Endothelial cell of hepatic sinusoid (primary cell): ENCODE measurements around the gene SSBP3.
"Not testable (repeated sequence)": the region's sequence is repeated elsewhere in the genome, so short reads cannot be mapped to it uniquely, and the experiment has no call there.

ENCODE experiments used
- in situ Hi-C: cut with HindIII; loops from 2 replicates; pipeline ENCODE4 v1.10.0; 2017; ENCODE audit warnings: low sequenced_read_pairs

The SSBP3 gene

DNA sequence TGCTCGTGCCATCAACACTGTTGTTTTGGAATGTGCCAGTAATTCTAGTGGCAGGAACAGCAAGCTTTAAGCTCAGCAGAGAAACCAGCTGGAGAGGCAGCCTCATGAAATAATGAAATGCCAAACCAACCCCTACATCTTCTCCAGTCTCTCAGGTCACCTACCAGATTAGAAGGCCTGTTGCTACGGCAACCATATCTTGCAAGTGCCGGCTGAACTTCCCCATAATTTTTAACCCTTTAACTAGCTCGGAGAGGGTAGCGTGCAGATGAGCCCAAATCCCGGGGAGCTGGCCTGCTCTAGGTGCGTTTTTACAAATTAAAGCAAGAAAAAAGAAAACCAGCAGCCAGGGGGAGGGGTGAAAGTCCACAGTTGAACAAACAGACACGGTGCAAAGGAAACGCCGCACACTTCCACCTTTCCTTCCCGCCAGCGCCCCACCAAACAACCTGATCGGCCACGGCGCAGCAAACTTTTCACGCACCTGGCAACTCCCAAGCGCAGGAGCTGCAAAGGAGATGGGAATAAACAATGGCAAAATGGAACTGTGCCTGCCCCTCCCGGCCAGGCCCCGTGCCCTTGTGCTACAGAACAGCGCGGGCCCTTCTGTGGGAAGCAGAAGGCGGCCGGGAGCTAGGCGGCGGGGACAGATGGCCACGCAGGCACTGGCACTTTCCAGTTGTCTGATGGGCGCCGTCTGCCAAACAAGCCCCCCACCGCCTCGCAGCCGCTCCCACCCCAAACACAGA, 50.1 kb downstream of the SSBP3 start:
- in situ Hi-C loops: loop anchor here (5.0 kb wide), 2 partner anchors 34 to 94 kb away; no protein-coding TSS in a partner anchor

DNA sequence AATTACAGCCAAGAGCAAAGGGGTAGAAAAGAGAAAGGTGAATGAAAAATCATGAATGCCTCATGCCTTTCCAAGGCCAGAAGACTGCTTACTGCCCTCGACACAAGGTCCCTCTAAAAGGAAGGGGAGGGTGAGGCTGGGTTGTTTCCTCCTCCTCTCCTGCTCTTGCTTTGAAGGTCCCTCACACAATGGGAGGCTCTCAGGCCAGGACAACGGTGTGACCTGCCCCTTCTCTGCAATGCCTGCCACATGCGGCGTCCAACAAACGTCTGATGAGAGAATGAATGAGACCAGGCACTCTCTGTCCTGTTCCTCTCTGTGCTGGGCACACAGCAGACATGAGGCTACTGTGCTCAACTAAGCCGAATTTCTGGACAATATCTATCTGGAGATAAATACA, 51.3 kb downstream of the SSBP3 start:
- in situ Hi-C loops: loop anchor here (5.0 kb wide), 2 partner anchors 33 to 93 kb away; no protein-coding TSS in a partner anchor

- in situ Hi-C loops: no loop called here
These were observed 52.2 kb downstream of the SSBP3 start for GRCh38 chr1:54353959-54354358.

DNA sequence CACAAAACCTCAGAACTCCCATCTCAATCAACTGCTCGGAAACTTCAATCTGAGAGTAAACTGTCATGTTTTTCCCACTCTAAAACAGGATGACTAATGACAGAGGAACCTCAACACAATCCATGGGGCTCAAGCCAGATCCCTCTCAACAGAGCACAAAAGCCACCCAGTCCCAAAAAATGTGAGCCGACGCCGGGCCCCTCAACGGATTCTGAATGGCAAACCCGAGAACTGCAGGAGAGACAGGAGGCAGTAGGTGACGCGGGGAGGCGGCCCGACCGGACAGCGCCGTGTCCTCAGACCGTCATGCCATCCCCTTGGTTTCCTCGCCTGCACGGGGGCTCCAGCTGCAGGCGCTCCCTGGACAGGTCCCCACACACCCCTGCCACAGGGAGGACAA, 53.4 kb downstream of the SSBP3 start:
- in situ Hi-C loops: no loop called here

DNA sequence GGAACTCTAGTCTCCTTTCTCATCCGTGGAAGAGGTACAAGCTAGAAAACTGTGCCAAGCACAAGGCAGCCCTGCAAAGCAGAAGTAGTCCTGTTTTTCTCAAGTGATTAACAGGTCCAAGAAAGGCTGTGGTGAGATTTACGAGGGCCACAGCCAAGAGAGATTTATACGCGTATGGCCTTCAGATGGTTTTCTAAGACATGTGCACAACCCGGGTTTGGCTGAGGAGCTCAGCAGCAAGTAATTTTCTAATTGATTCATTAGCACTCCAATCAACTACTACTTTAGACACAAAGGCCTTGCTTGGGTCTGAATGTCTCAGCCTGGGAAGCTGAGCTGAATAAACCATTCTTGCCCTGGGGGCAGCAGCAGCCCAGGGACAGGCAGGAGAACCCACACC, 55.8 kb downstream of the SSBP3 start:
- in situ Hi-C loops: no loop called here

- in situ Hi-C loops: no loop called here
These were observed 57.5 kb downstream of the SSBP3 start for GRCh38 chr1:54348700-54349021.

GRCh38 chr1:54347955-54348699, 58.1 kb downstream of the SSBP3 start:
- in situ Hi-C loops: no loop called here

GRCh38 chr1:54347261-54347954, 58.8 kb downstream of the SSBP3 start:
- in situ Hi-C loops: no loop called here

GRCh38 chr1:54345548-54345947, 60.6 kb downstream of the SSBP3 start:
- in situ Hi-C loops: not testable (repeated sequence)

DNA sequence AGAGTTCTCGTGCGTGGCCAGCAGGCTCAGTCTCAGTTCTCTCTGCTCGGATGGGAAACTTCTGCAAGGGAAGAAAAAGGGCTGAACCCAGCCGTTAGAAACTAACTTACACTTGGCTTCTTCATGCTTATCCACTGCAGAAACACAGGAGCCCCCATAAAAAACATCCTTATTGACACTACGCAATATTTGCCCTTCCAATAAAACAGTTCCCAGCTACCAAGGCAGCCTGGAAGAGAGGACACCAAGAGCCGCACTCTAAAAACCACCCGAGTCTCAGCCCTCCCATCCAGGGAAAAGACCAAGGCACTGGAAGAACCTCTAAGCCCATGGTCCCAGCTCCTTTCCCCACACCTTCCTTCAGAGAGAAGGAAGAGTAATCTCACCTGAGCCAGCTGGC, 61.1 kb downstream of the SSBP3 start:
- in situ Hi-C loops: no loop called here

DNA sequence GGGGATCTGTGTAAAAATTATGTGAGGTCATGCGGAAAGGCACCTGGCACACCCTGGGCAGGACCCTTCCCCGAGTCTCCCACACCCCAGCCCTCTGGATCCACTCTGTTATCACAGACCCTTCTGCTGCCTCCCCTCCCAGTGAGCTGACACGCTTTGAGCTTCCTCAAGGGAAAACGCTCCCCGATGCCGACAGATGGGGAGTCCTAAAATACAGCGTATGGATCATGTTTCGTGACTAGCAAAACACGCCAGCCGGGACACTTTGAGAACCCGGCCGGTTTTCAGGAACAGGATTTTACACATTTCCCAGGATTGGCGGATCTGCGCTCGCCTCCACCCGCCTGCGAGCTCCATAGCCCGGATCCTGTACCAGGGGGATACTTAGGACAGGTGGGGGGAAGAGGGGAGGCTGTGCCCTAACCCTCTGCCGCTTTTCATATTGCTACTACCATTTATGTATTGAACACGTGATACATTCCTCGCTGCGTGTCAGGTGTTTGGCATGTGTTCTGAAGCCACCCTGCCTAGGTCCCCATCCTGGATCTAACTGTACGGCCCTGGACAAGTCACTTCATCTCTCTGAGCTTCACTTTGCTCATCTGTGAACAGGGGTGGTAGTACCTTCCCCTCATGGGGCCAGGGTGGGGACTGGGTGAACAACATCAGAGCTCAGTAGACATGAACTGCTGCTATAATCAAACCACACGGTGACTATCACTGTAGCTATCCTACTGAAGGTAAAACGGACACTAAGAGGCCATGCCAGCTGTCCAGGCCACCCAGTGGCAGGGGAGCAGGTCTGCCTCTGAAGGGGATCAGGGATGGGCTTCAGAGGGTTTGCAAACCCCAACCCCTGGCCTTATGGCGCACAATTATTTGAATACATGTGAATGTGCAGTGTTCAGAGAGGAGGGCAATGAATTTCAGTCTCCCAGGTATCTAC, 63.2 kb downstream of the SSBP3 start:
- in situ Hi-C loops: no loop called here

GRCh38 chr1:54342288-54342687, 63.9 kb downstream of the SSBP3 start:
- in situ Hi-C loops: no loop called here

DNA sequence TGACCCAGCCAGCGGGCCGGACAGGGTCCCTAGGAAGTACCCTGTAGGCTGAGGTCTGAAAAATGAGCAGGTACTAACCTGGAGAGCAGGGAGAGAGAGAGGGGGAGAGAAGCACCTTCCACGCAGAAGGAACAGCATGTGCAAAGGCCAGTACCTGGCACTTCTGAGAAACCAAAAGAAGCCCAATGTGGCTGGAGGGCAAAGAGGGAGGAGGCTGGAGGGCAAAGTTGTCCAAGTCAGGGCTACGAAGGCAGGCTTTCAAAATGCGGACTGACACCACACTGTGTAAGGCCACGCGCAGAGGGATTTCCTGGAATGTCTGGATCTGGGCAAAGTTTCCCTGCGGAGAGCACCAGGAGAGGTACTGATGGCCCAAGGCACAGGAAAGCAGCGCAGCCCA, 64.4 kb downstream of the SSBP3 start:
- in situ Hi-C loops: no loop called here

DNA sequence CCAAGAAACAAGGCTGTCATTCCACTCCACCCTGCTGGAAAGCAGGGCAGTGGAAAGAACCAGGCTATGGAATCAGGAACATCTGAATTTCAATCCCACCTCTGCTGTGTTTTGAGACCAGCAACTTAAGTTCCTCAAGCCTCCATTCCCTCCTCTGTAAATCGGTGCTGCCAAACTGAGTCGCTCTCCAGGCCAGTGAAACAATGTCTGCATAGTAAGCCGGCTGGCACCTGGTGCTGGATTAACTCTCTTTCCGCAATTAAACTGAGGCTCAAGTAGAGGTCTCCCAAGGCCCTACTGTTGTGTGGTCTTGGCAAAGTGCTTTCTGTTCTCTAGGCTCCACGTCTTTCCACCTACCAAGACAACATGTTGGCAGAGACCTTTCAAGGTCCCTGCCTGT, 65.3 kb downstream of the SSBP3 start:
- in situ Hi-C loops: no loop called here

DNA sequence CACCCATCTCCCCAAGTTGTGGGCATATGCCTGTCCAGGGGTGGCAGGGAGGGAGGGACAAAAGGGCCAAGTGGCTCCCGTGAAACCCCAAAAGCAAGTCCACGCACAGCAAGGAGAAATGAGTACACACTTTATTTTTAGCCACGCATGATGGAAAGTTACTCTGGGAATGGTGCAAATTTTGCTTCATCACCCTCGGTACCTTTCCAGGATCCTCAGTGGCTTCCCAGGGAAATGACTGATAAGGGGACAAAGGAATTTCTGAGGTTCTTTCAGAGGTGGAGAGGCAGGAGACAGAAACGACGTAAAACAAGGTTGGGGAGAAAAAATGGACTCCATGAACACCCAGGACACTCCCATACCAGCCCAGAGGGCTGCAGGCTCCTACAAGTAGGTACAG, 65.8 kb downstream of the SSBP3 start:
- in situ Hi-C loops: no loop called here

DNA sequence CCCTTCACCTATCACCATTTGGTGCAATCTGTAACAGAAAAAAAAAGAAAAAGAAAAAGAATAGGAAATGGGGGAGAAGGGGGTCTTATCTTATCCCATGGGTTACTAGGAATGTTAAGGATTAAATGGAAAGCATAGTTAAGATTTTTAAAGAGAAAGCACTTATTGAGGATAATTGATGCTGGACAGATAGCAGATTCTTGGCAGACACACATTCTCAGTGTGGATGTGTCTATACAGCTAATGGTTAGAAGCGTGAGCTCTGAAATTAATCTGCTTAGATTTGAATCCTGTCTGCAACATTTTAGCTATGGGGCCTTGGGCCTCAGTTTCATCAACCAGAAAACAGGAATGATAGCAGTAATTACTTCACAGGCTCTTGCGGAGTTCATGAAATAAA, 67.1 kb downstream of the SSBP3 start:
- in situ Hi-C loops: no loop called here

DNA sequence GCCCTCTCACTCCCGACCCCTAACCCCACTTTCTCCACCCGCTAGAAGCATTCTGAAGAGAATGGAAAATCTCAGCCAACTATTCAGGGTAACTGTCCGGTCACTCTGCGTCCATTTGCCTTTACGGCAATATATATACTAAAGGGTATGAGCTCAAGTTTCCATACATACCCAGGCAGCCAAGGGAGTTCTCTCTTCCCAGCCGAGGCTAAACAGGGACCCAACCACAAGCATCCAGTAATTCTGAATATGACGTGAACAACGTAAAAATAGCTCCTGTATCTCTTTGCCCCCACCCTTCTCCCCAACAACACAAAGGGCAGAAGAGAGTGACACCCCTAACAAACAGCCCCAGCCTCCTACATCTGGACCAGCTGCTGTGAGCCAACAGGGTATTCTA, 67.7 kb downstream of the SSBP3 start:
- in situ Hi-C loops: no loop called here

DNA sequence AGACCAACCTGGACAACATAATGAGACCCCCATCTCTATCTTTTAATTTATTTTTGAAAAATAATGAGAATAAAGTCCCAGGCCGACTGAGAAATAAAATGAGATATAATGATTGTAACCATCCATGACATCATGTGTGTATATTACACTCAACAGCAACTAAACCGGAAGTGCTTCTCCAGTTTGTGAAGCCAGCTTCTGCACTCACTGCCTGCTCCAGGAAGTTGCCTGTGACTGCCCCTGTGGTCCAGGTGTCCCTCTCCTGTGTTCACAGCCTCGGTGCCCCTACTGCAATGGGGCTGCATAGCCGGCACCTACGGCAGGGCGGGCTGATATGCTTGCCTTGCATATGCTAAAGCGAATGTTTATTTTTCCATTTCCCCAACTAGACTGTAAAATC, 68.3 kb downstream of the SSBP3 start:
- in situ Hi-C loops: no loop called here

GRCh38 chr1:54337034-54337433, 69.2 kb downstream of the SSBP3 start:
- in situ Hi-C loops: no loop called here

- in situ Hi-C loops: no loop called here
These were observed 70.1 kb downstream of the SSBP3 start for GRCh38 chr1:54336116-54336515.

DNA sequence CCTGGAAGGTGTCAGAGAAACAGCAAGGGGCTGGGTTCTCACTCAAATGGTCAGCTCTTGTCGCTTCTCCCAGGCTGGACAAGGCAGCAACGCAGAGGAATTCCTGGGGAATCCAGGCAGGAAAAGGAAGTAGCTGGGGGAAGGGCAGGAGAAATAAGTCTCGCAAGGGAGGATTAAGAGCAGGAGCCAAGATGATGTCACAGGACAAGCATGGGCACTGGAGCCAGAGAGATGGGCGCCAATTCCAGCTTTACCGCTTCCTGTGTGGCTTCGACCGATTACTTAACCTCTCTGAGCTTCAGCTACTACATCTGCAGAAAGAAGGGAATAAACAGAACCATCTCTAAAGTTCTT, 70.5 kb downstream of the SSBP3 start:
- in situ Hi-C loops: no loop called here
